ENCODE data around the gene ZNF71. TPM values are rescaled to one million over a fixed set of nuclear protein-coding genes. Genes with fewer than 3 reads are reported as not detected.

Gene ZNF71
- total and polyA plus RNA-seq, 2 of the 8 experiments (the other 6 are each of a cell fraction or from before 2014, with no cell fraction given) = 8.2 to 12.4 TPM

GRCh38 chr19:56642711-56643459 lies 47.8 kb downstream of the ZNF71 start, which contains the start of gene SMIM17:
TSS of gene SMIM17 (plus strand) at chr19:56643159. CDS start at chr19:56645668, 2,509 bp downstream.
- 87% methylated on average over 23 of the region's 60 CpGs; no CpG with 5 or more reads in 1 of the 2 experiments for WGBS, 2 experiments (ENCODE audit: extremely low coverage in 1 of 2, insufficient coverage in 1 of 2, insufficient read length in 1 of 2, insufficient replicate concordance in 2 of 2, low coverage in 1 of 2, low lambda C conversion rate in 2 of 2, missing lambda C conversion rate in 1 of 2)
- Histone ChIP-seq H4K20me1 (replicated peaks in 1 of 2; ENCODE audit: control insufficient read depth in 1 of 2, insufficient read depth in 2 of 2, low read length in 2 of 2) (no peaks in the 10 kb centered on the region), H3K4ac (replicated peaks; ENCODE audit: insufficient read length, low read depth, low read length) (no peak within 1 kb of the TSS), H3K27me3 (replicated peaks in 1 of 4; ENCODE audit: control insufficient read depth in 3 of 4, extremely low read depth in 1 of 4, insufficient read depth in 3 of 4, low read length in 3 of 4) (no peaks in the 10 kb centered on the region), H3K9ac (replicated peaks in 1 of 4; ENCODE audit: extremely low read depth in 1 of 4, low read depth in 3 of 4, low read length in 3 of 4) (no peak within 1 kb of the TSS), H3K79me2 (ENCODE audit: control insufficient read depth in 1 of 2, insufficient read depth in 2 of 2, low read length in 2 of 2) (no peaks in the 10 kb centered on the region), H3K79me1 (ENCODE audit: low read depth, low read length) (no peaks in the 10 kb centered on the region), H2BK5ac (ENCODE audit: low read depth, low read length) (no peak within 1 kb of the TSS), H3K56ac (replicated peaks; ENCODE audit: insufficient read length, low read depth, low read length) (no peak within 1 kb of the TSS), H4K91ac (replicated peaks; ENCODE audit: insufficient read length, low read length) (no peak within 1 kb of the TSS), H3K9me3 (ENCODE audit: insufficient read depth in 2 of 2, low read depth in 1 of 2, low read length in 1 of 2) (peaks cover 62 to 85% of the 10 kb centered on the region in 2 experiments), H3K4me1 (replicated peaks in 1 of 4; ENCODE audit: control insufficient read depth in 3 of 4, insufficient read depth in 4 of 4, low read length in 3 of 4) (no peaks in the 10 kb centered on the region), H2BK120ac (replicated peaks; ENCODE audit: low read depth, low read length) (no peak within 1 kb of the TSS), H2AK5ac (ENCODE audit: low read depth, low read length) (no peak within 1 kb of the TSS), H4K8ac (ENCODE audit: extremely low read depth, insufficient read depth, low read length) (no peak within 1 kb of the TSS), H2BK15ac (ENCODE audit: low read length) (no peak within 1 kb of the TSS), H3K14ac (ENCODE audit: insufficient read length) (no peak within 1 kb of the TSS), H3K18ac (ENCODE audit: extremely low read depth, low read length) (no peak within 1 kb of the TSS), H3K27ac (ENCODE audit: low read depth, low read length) (no peak within 1 kb of the TSS), H4K5ac (ENCODE audit: insufficient read length, low read depth, low read length) (no peak within 1 kb of the TSS), H3K23me2 (ENCODE audit: low read depth, low read length) (peaks cover 5% of the 10 kb centered on the region; the same call in 1 of the 2 replicates), H2AFZ (ENCODE audit: low read length) (no peak within 1 kb of the TSS), H3K23ac (ENCODE audit: insufficient read length) (no peak within 1 kb of the TSS), H3K4me2 (ENCODE audit: insufficient read depth in 1 of 2, low read depth in 2 of 2, low read length in 2 of 2) (no peak within 1 kb of the TSS), H2BK12ac (ENCODE audit: low read depth, low read length) (no peak within 1 kb of the TSS), H3K4me3 (ENCODE audit: extremely low read depth in 1 of 4, insufficient read depth in 2 of 4, low read depth in 3 of 4, low read length in 4 of 4) (no peak within 1 kb of the TSS), H2BK20ac (ENCODE audit: low read length) (no peak within 1 kb of the TSS), H3K36me3 (ENCODE audit: control insufficient read depth in 2 of 4, insufficient read depth in 4 of 4, low read length in 3 of 4) (no peaks in the 10 kb centered on the region)
- FAIRE-seq = no peak
- DNase-seq (ENCODE audit: low read depth in 1 of 2, low spot score in 2 of 2) = no peak
- ChIA-PET CTCF (ENCODE audit: partially characterized antibody) (no interaction called here), POLR2A (ENCODE audit: partially characterized antibody) (interaction anchor here (0.6 kb wide), 1 partner anchor 253 kb away, joined by 3 read pairs; no protein-coding TSS in a partner anchor)
- TF ChIP-seq BACH1 (IDR thresholded peaks at IDR 0.05; ENCODE audit: low read length) (no peak), ATF2 (IDR thresholded peaks at IDR 0.05; ENCODE audit: low read length) (no peak), CBX5 (IDR thresholded peaks at IDR 0.05; ENCODE audit: low read depth, low read length) (no peak), SIN3A (conservative IDR thresholded peaks at IDR 0.05 in 1 of 2, IDR thresholded peaks at IDR 0.05 in 1 of 2; ENCODE audit: low read depth in 1 of 2, low read length in 2 of 2) (no peak), KDM5A (IDR thresholded peaks at IDR 0.05; ENCODE audit: low read length) (no peak), RFX5 (IDR thresholded peaks at IDR 0.05; ENCODE audit: borderline replicate concordance, low read depth, low read length) (no peak), POU5F1 (IDR thresholded peaks at IDR 0.05; ENCODE audit: low read depth, low read length) (no peak), HDAC6 (IDR thresholded peaks at IDR 0.05; ENCODE audit: low read depth, low read length) (no peak), RXRA (IDR thresholded peaks at IDR 0.05; ENCODE audit: insufficient read depth, low read depth, low read length) (no peak), SP2 (IDR thresholded peaks at IDR 0.05; ENCODE audit: low read length) (no peak)

Data from H1 (cell line).